ENCODE measurements around the gene KRTAP4-8. TPM values are rescaled to one million over a fixed set of nuclear protein-coding genes. Genes with fewer than 3 reads are reported as not detected.

Gene KRTAP4-8
- total RNA-seq (2014; rRNA removed; shearing (Covaris generic)) (not detected in 2 replicates), total RNA-seq (2022) (not detected in 2 replicates), Bru-seq, nascent RNA (not detected), BruChase-seq, experiment 1, labeled RNA remaining after a 6-hour chase (not detected), BruChase-seq, experiment 2, labeled RNA remaining after a 2-hour chase (not detected)
- long read RNA-seq, result 0 reads

- POLR2A ChIA-PET, result no interaction called here
- intact Hi-C loops (cut with micrococcal nuclease; ENCODE audit: unreplicated experiment), result no loop called here
- H2AFZ ChIP-seq (ENCODE audit: low read length), result no peak within 1 kb of the TSS
- no peak within 1 kb of the TSS for H3K27ac ChIP-seq (ENCODE audit: low read depth, low read length, poor library complexity, severe bottlenecking)
- no peak within 1 kb of the TSS for H3K4me3 ChIP-seq (ENCODE audit: low read depth, low read length, poor library complexity, severe bottlenecking)
- no peaks in the 10 kb centered on the region for H3K9me2 ChIP-seq (ENCODE audit: insufficient read depth, low read length)
- no peak within 1 kb of the TSS for H3K4me2 ChIP-seq (ENCODE audit: low read length)
- no peaks in the 10 kb centered on the region for H3K4me1 ChIP-seq (ENCODE audit: insufficient read depth, low read length, poor library complexity, severe bottlenecking)
- no peaks in the 10 kb centered on the region for H3K9me3 ChIP-seq (ENCODE audit: low read length)
- no peaks in the 10 kb centered on the region for H3K79me2 ChIP-seq (ENCODE audit: insufficient read depth, low read depth, low read length)
- BruUV-seq (replicated peaks), result no TSS peak
- CTCF ChIA-PET (ENCODE audit: unreplicated experiment), result no interaction called here
- no peak for TF ChIP-seq EZH2phosphoT487 (IDR thresholded peaks at IDR 0.05; ENCODE audit: borderline replicate concordance, low read depth, low read length)
- TF ChIP-seq, protein P1, sequence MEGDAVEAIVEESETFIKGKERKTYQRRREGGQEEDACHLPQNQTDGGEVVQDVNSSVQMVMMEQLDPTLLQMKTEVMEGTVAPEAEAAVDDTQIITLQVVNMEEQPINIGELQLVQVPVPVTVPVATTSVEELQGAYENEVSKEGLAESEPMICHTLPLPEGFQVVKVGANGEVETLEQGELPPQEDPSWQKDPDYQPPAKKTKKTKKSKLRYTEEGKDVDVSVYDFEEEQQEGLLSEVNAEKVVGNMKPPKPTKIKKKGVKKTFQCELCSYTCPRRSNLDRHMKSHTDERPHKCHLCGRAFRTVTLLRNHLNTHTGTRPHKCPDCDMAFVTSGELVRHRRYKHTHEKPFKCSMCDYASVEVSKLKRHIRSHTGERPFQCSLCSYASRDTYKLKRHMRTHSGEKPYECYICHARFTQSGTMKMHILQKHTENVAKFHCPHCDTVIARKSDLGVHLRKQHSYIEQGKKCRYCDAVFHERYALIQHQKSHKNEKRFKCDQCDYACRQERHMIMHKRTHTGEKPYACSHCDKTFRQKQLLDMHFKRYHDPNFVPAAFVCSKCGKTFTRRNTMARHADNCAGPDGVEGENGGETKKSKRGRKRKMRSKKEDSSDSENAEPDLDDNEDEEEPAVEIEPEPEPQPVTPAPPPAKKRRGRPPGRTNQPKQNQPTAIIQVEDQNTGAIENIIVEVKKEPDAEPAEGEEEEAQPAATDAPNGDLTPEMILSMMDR (conservative IDR thresholded peaks at IDR 0.05; ENCODE audit: low read length), result no peak
- H4K20me1 ChIP-seq (ENCODE audit: insufficient read depth, low read length), result no peaks in the 10 kb centered on the region
- no peak for DNase-seq (ENCODE audit: low spot score)
- H3K36me3 ChIP-seq (ENCODE audit: insufficient read depth, low read length), result no peaks in the 10 kb centered on the region
Observed at GRCh38 chr17:41098042-41098441, at the start of gene KRTAP4-8. Gene KRTAP4-8, minus strand, starts transcription at chr17:41098142. Its CDS starts 58 bp downstream, at chr17:41098084.

GRCh38 chr17:41145261-41145660, 47.3 kb upstream of the KRTAP4-8 start:
- Histone ChIP-seq H2AFZ (ENCODE audit: low read length) (no peak overlapping the region), H3K9me2 (ENCODE audit: insufficient read depth, low read length) (no peaks in the 10 kb centered on the region), H3K36me3 (ENCODE audit: insufficient read depth, low read length) (no peaks in the 10 kb centered on the region), H3K4me2 (ENCODE audit: low read length) (no peak overlapping the region), H4K20me1 (ENCODE audit: insufficient read depth, low read length) (no peaks in the 10 kb centered on the region), H3K4me1 (ENCODE audit: insufficient read depth, low read length, poor library complexity, severe bottlenecking) (no peaks in the 10 kb centered on the region), H3K4me3 (ENCODE audit: low read depth, low read length, poor library complexity, severe bottlenecking) (no peak overlapping the region), H3K9me3 (ENCODE audit: low read length) (peaks cover 7% of the 10 kb centered on the region; the same call in 1 of the 2 replicates), H3K27ac (ENCODE audit: low read depth, low read length, poor library complexity, severe bottlenecking) (no peak overlapping the region), H3K79me2 (ENCODE audit: insufficient read depth, low read depth, low read length) (no peaks in the 10 kb centered on the region)
- intact Hi-C loops (cut with micrococcal nuclease; ENCODE audit: unreplicated experiment), result no loop called here
- no peak for DNase-seq (ENCODE audit: low spot score)
- BruUV-seq (replicated peaks), result no TSS peak
- ChIA-PET CTCF (ENCODE audit: unreplicated experiment) (no interaction called here), POLR2A (no interaction called here)
- no peak for TF ChIP-seq EZH2phosphoT487 (IDR thresholded peaks at IDR 0.05; ENCODE audit: borderline replicate concordance, low read depth, low read length)
- TF ChIP-seq, protein P1 (conservative IDR thresholded peaks at IDR 0.05; ENCODE audit: low read length), result no peak

DNA sequence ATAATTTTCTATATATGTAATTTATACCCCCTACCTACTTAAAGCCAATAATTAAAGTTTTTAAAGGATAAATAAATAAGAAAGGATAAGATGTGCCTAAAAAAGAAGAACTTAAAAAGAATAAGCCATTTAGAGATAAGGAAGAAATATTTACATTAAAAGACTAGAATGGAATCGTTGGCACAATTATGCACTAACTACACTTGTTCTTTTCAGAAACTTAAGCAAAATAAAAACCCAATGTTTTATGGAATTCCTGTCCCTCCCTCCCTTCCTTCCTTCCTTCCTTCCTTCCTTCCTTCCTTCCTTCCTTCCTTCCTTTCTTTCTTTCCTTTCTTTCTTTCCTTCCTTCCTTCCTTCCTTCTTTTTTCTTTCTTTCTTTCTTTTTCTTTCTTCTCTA, 46.9 kb upstream of the KRTAP4-8 start:
- H3K4me2 ChIP-seq (ENCODE audit: low read length), result no peak overlapping the region
- H3K79me2 ChIP-seq (ENCODE audit: insufficient read depth, low read depth, low read length), result no peaks in the 10 kb centered on the region
- no peak overlapping the region for H2AFZ ChIP-seq (ENCODE audit: low read length)
- peaks cover 7% of the 10 kb centered on the region; the same call in 1 of the 2 replicates for H3K9me3 ChIP-seq (ENCODE audit: low read length)
- H3K9me2 ChIP-seq (ENCODE audit: insufficient read depth, low read length), result no peaks in the 10 kb centered on the region
- intact Hi-C loops (cut with micrococcal nuclease; ENCODE audit: unreplicated experiment), result no loop called here
- TF ChIP-seq, protein P1 (conservative IDR thresholded peaks at IDR 0.05; ENCODE audit: low read length), result no peak
- no peak for TF ChIP-seq EZH2phosphoT487 (IDR thresholded peaks at IDR 0.05; ENCODE audit: borderline replicate concordance, low read depth, low read length)
- no peaks in the 10 kb centered on the region for H3K4me1 ChIP-seq (ENCODE audit: insufficient read depth, low read length, poor library complexity, severe bottlenecking)
- no peak overlapping the region for H3K27ac ChIP-seq (ENCODE audit: low read depth, low read length, poor library complexity, severe bottlenecking)
- no TSS peak for BruUV-seq (replicated peaks)
- no peak for DNase-seq (ENCODE audit: low spot score)
- CTCF ChIA-PET (ENCODE audit: unreplicated experiment), result no interaction called here
- POLR2A ChIA-PET, result no interaction called here
- no peak overlapping the region for H3K4me3 ChIP-seq (ENCODE audit: low read depth, low read length, poor library complexity, severe bottlenecking)
- no peaks in the 10 kb centered on the region for H4K20me1 ChIP-seq (ENCODE audit: insufficient read depth, low read length)
- H3K36me3 ChIP-seq (ENCODE audit: insufficient read depth, low read length), result no peaks in the 10 kb centered on the region

Measured in OCI-LY7 (cell line).